Mucosa of rectum (tissue), 2 donors: ENCODE results near the gene STXBP5.

ENCODE experiments used
- H3K27ac ChIP-seq, 2 donors: one replicate each; pipeline ENCODE4 v1.7.0; 2013; ENCODE audit warnings: inconsistent platforms in 2 of 2, low read depth in 2 of 2, low read length in 2 of 2
- H3K27me3 ChIP-seq, 2 donors: one replicate each; pipeline ENCODE4 v1.7.0; 2013; ENCODE audit warnings: low read length in 2 of 2; ENCODE audit not compliant: control insufficient read depth in 2 of 2, insufficient read depth in 2 of 2
- H3K36me3 ChIP-seq, 2 donors: one replicate each; pipeline ENCODE4 v1.7.0; 2013; ENCODE audit warnings: low read length in 2 of 2; ENCODE audit not compliant: control insufficient read depth in 2 of 2, insufficient read depth in 2 of 2
- H3K4me1 ChIP-seq, 2 donors: one replicate each; pipeline ENCODE4 v1.7.0; 2013; ENCODE audit warnings: low read length in 2 of 2, mild to moderate bottlenecking in 1 of 2; ENCODE audit not compliant: control insufficient read depth in 2 of 2, insufficient read depth in 2 of 2
- H3K4me3 ChIP-seq, 2 donors: one replicate each; pipeline ENCODE4 v1.7.0; 2013; ENCODE audit warnings: low read length in 2 of 2
- H3K9ac ChIP-seq, 2 donors: one replicate each; pipeline ENCODE4 v1.7.0; 2013; ENCODE audit warnings: low read length in 2 of 2, low read depth in 1 of 2, mild to moderate bottlenecking in 1 of 2
- H3K9me3 ChIP-seq, 2 donors: one replicate each; pipeline ENCODE4 v1.7.0; 2013; ENCODE audit warnings: low read length in 2 of 2; ENCODE audit not compliant: control insufficient read depth in 2 of 2
- donor health status: healthy.
- donor health status: Normal muscosa, but diverticular disease.

STXBP5 gene

DNA sequence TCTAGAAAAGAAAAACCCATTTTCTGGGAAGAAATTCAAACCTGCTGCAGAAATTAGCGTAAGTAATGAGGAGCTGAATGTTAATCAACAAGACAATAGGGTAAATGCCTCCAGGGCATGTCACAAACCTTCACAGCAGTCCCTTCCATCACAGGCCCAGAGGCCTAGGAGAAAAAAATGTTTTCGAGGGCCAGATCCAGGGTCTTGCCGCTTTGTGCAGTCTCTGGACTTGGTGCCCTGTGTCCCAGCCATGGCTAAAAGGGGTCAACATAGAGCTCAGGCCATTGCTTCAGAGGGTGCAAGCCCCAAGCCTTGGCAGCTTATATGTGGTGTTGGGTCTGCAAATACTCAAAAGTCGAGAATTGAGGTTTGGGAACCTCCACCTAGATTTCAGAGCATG is 99.8 kb downstream of the STXBP5 start:
- no peak overlapping the region for H3K27ac ChIP-seq
- no peaks in the 10 kb centered on the region for H3K27me3 ChIP-seq
- no peak overlapping the region for H3K4me3 ChIP-seq
- H3K9me3 ChIP-seq = no peaks in the 10 kb centered on the region
- no peak overlapping the region for H3K9ac ChIP-seq
- no peaks in the 10 kb centered on the region for H3K4me1 ChIP-seq
- peaks cover 15 to 20% of the 10 kb centered on the region in 2 donors for H3K36me3 ChIP-seq

GRCh38 chr6:147310521-147310920 is 106.3 kb downstream of the STXBP5 start:
- Histone ChIP-seq H3K4me1 (no peaks in the 10 kb centered on the region), H3K36me3 (peaks cover 7 to 17% of the 10 kb centered on the region in 2 donors), H3K4me3 (no peak overlapping the region), H3K9ac (no peak overlapping the region), H3K27me3 (no peaks in the 10 kb centered on the region), H3K27ac (no peak overlapping the region), H3K9me3 (no peaks in the 10 kb centered on the region)

DNA sequence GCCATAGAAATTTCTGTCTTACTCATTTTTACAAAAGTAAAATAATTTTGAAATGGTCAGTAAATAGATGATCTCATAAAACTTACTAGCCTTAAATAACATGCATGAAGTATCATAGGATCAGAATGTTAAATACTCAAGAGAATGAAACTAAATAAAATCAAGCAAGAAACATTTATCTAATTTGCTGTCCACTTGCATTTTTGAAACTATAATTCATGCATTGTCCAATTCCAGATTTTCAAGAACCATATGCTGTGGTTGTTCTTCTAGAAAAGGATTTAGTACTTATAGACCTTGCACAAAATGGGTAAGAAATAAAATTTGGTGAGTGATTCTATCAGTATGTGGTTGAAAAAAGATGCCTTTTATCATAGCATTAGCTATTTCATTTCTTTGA is 107.0 kb downstream of the STXBP5 start:
- Histone ChIP-seq H3K4me1 (no peaks in the 10 kb centered on the region), H3K27me3 (no peaks in the 10 kb centered on the region), H3K4me3 (no peak overlapping the region), H3K27ac (no peak overlapping the region), H3K9me3 (no peaks in the 10 kb centered on the region), H3K36me3 (peaks cover 14 to 23% of the 10 kb centered on the region in 2 donors), H3K9ac (no peak overlapping the region)

DNA sequence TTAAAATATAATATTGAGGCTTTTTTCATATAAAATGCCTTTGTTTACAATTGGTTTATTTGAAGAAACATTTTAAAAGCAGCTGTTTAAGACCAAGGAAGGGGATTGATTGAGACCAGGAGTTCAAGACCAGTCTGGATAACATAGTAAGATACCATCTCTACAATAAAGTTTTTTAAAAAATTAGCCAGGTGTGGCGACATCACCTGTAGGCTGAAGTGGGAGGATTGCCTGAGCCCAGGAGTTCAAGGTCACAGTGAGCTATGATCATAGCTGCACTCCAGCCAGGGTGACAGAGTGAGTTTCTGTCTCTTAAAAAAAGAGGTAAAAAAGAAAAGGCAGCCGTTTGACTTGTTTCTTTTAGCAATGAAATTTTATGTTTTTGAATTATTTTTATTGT is 117.0 kb downstream of the STXBP5 start:
- no peak overlapping the region for H3K27ac ChIP-seq
- peaks cover 32 to 40% of the 10 kb centered on the region in 2 donors for H3K36me3 ChIP-seq
- no peaks in the 10 kb centered on the region for H3K9me3 ChIP-seq
- H3K27me3 ChIP-seq = no peaks in the 10 kb centered on the region
- no peak overlapping the region for H3K9ac ChIP-seq
- no peaks in the 10 kb centered on the region for H3K4me1 ChIP-seq
- no peak overlapping the region for H3K4me3 ChIP-seq

DNA sequence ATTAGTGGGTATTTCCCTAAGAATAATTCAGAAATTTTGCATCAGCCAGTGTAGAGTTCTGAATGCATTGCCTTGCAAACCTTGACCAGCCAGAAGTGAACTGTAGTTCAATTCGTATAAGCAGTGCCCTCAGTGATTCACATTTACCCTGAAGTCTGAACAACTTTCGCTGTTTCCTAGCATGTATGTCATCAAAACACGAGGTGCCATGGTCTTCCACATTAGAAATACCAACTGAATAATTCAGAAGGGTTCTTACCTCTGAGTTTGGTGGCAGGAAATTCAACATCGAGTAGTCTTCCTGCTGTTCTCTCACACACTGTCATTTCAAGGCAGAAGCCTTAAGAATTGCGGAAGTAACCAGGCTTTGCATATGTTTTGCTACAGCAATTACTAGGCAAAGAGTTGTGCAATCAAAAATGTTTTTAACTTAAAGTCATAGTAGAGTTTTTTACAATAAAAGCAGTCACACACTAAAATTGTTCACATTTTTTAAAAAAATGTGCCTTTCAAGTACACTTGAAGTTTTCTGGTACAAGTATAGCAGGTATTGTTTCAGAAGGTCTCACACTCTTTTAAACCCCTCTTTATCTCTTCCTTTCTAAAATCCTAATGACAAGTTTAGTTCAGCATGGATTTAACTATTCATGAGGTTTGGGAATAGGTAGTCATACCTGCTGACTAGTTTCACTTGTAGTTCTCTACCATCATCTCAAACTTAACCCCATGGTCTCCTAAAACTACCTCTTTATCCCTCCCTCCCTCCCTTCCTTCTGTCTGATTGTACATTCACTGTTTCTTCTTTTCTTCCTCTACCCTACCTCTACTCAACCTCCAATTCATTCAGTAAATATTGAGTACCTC is 118.3 kb downstream of the STXBP5 start:
- Histone ChIP-seq H3K9ac (peak overlapping the region in 1 of 2 donors; percentile 9), H3K4me3 (peak overlapping the region; percentile 22 to 58), H3K27me3 (no peaks in the 10 kb centered on the region), H3K4me1 (no peaks in the 10 kb centered on the region), H3K27ac (peak overlapping the region; percentile 2 to 70), H3K9me3 (no peaks in the 10 kb centered on the region), H3K36me3 (peaks cover 37 to 39% of the 10 kb centered on the region in 2 donors)

DNA sequence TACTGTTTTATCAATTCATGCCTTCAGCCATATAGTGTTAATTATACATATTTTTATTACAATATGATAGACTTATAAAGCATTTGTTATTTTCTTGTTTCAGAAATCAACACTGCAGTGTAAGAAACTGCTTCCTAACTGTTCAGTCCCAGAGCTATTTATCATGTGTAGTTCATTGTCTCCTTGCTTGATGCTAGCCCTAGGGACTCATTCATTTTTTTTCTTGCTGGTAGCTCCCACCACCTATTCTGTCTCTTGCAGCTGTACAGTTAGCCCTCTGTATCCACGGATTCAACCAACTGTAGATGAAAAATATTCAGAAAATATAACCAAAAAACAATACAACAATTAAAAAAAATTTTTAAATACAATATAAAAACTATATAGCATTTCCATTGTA is 121.3 kb downstream of the STXBP5 start:
- Histone ChIP-seq H3K27ac (no peak overlapping the region), H3K4me3 (no peak overlapping the region), H3K4me1 (no peaks in the 10 kb centered on the region), H3K9ac (no peak overlapping the region), H3K9me3 (no peaks in the 10 kb centered on the region), H3K27me3 (no peaks in the 10 kb centered on the region), H3K36me3 (peaks cover 37 to 42% of the 10 kb centered on the region in 2 donors)

- Histone ChIP-seq H3K36me3 (peaks cover 30 to 34% of the 10 kb centered on the region in 2 donors), H3K4me1 (no peaks in the 10 kb centered on the region), H3K9me3 (no peaks in the 10 kb centered on the region), H3K9ac (no peak overlapping the region), H3K4me3 (no peak overlapping the region), H3K27me3 (no peaks in the 10 kb centered on the region), H3K27ac (no peak overlapping the region)
Measured at GRCh38 chr6:147331401-147331800, 127.2 kb downstream of the STXBP5 start.

- H3K9ac ChIP-seq = no peak overlapping the region
- no peak overlapping the region for H3K27ac ChIP-seq
- H3K36me3 ChIP-seq = peaks cover 3 to 11% of the 10 kb centered on the region in 2 donors
- peaks cover 4 to 12% of the 10 kb centered on the region in 2 donors for H3K4me1 ChIP-seq
- H3K4me3 ChIP-seq = no peak overlapping the region
- H3K27me3 ChIP-seq = no peaks in the 10 kb centered on the region
- no peaks in the 10 kb centered on the region for H3K9me3 ChIP-seq
Measured at GRCh38 chr6:147337921-147338320, 133.7 kb downstream of the STXBP5 start.

DNA sequence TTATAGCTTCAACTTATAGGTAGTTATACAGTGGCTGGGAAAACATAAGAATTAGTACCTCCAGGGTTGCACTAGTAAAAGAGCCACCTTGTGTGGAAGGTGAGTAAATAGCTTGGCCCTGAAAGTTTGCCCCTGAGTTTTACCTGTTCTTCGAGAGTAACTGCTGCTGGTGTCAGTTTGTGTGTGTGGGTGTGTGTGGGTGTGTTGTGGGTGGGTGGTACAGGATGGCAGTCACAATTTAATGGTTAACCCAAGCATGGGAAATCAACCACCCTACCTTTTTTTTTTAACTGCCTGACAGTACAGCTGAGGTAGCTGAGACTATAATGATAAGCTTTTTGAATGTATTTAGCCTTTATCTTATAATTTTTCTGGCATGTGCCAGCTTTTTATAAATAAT is 137.3 kb downstream of the STXBP5 start:
- Histone ChIP-seq H3K36me3 (peaks cover 7 to 16% of the 10 kb centered on the region in 2 donors), H3K27ac (peak overlapping the region; percentile 18 to 63), H3K9me3 (no peaks in the 10 kb centered on the region), H3K4me3 (no peak overlapping the region), H3K4me1 (peaks cover 4 to 12% of the 10 kb centered on the region in 2 donors), H3K27me3 (no peaks in the 10 kb centered on the region), H3K9ac (no peak overlapping the region)

DNA sequence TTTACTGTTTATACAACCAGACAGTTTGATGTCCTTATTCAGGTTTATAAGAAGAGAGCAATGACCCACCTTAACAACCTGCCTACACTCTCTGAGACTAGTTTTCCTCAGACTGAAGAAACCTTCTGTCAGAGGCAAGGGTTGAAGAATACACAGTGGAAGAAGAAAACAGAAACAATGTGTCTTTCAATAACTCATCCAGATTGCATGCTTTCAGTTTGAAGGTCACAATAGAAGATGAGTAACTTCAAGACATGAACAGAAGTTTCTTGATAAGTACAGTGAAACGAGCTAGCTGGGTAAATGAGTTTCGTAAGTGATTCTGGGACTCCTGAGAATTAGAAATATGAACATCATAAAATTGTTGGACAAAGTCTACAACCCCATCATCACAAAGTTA is 141.7 kb downstream of the STXBP5 start:
- Histone ChIP-seq H3K27me3 (no peaks in the 10 kb centered on the region), H3K9ac (no peak overlapping the region), H3K9me3 (no peaks in the 10 kb centered on the region), H3K36me3 (peaks cover 7 to 10% of the 10 kb centered on the region in 2 donors), H3K4me1 (peaks cover 4 to 12% of the 10 kb centered on the region in 2 donors), H3K4me3 (no peak overlapping the region), H3K27ac (no peak overlapping the region)
